ENCODE results near the gene ASPSCR1.
A peak's percentile ranks its signal among the peaks of the same experiment; 100 is the strongest.
"Not testable (repeated sequence)": the region's sequence is repeated elsewhere in the genome, so short reads cannot be mapped to it uniquely, and the experiment has no call there.

ASPSCR1 gene

GRCh38 chr17:81941484-81942166, 35.8 kb upstream of the ASPSCR1 start:
- no peak for DNase-seq (ENCODE audit: low read depth in 2 of 2)

GRCh38 chr17:81942167-81942553, 35.3 kb upstream of the ASPSCR1 start:
- DNase-seq (ENCODE audit: low read depth in 2 of 2), result no peak

GRCh38 chr17:81944858-81945257, 32.6 kb upstream of the ASPSCR1 start:
- no peak for DNase-seq (ENCODE audit: low read depth in 2 of 2)

- DNase-seq (ENCODE audit: low read depth in 2 of 2), result no peak
Measured at GRCh38 chr17:81947189-81947588, 30.2 kb upstream of the ASPSCR1 start, which contains the start of gene MYADML2. Gene MYADML2 (minus strand): TSS chr17:81947233. CDS start chr17:81941741, 5,492 bp downstream.

- no peak for DNase-seq (ENCODE audit: low read depth in 2 of 2)
Measured at GRCh38 chr17:81948635-81949378, 28.6 kb upstream of the ASPSCR1 start.

GRCh38 chr17:81950501-81950900, 26.9 kb upstream of the ASPSCR1 start:
- no peak for DNase-seq (ENCODE audit: low read depth in 2 of 2)

- DNase-seq (ENCODE audit: low read depth in 2 of 2), result no peak
Measured at GRCh38 chr17:81951785-81952684, 25.4 kb upstream of the ASPSCR1 start.

GRCh38 chr17:81952792-81953228, 24.6 kb upstream of the ASPSCR1 start:
- no peak for DNase-seq (ENCODE audit: low read depth in 2 of 2)

- not testable (repeated sequence) for DNase-seq (ENCODE audit: low read depth in 2 of 2)
Measured at GRCh38 chr17:81953443-81953842, 24.0 kb upstream of the ASPSCR1 start.

- no peak for DNase-seq (ENCODE audit: low read depth in 2 of 2)
Measured at GRCh38 chr17:81954131-81955057, 23.0 kb upstream of the ASPSCR1 start.

GRCh38 chr17:81955058-81955681, 22.3 kb upstream of the ASPSCR1 start:
- no peak for DNase-seq (ENCODE audit: low read depth in 2 of 2)

GRCh38 chr17:81955756-81956544, 21.5 kb upstream of the ASPSCR1 start:
- DNase-seq (ENCODE audit: low read depth in 2 of 2), result no peak

- DNase-seq (ENCODE audit: low read depth in 2 of 2), result no peak
Measured at GRCh38 chr17:81956607-81957589, 20.5 kb upstream of the ASPSCR1 start.

- no peak for DNase-seq (ENCODE audit: low read depth in 2 of 2)
Measured at GRCh38 chr17:81957691-81958432, 19.6 kb upstream of the ASPSCR1 start.

GRCh38 chr17:81958633-81959342, 18.6 kb upstream of the ASPSCR1 start:
- DNase-seq (ENCODE audit: low read depth in 2 of 2), result no peak

- peak; percentile 82 to 85 for DNase-seq (ENCODE audit: low read depth in 2 of 2)
Measured at GRCh38 chr17:81959362-81960129, 17.9 kb upstream of the ASPSCR1 start.

All from stimulated activated CD4-positive, alpha-beta T cell treated with anti-CD3 and anti-CD28 coated beads, Interleukin-1b, Interleukin-23, amount 100 ng/mL, for 4 hours (primary cell).